Astrocyte of the cerebellum (primary cell): ENCODE measurements around the gene TENT5A.

ENCODE experiments used
- DNase-seq: peaks from one replicate; pipeline ENCODE4 v3.0.0-alpha.2; 2011; ENCODE audit warnings: low read depth
- H3K4me3 ChIP-seq: 2 replicates; pipeline ENCODE4 v1.5.1; 2011; ENCODE audit warnings: mild to moderate bottlenecking, low read depth, low read length, moderate library complexity
- in situ Hi-C: cut with HindIII; loops from 2 replicates; pipeline ENCODE4 v1.10.0; 2017; ENCODE audit warnings: low sequenced_read_pairs
- TF ChIP-seq, protein P1 (sequence below): IDR thresholded peaks from 2 replicates; pipeline ENCODE4 v1.5.1; 2012; ENCODE audit warnings: low read length, low read depth, moderate library complexity, mild to moderate bottlenecking; ENCODE audit errors: missing control alignments

The TENT5A gene

DNA sequence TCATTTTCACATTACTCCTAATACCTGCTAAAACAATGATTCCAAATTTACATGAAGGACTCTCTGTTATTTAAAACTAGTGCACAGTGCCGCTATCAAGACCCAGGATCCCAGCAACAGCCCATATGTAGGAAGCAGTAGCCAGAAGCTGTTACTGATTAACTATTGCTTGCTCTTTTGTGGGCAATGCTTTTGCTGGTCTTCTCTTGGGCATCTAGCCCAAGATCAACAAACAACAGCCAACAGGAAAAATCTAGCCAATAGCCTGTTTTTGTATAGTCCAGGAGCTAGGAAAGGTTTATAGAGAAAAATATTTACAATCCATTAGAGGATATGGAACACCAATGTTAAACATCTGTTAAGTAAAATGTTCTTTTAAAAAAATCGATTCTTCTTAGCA, 22.1 kb upstream of the TENT5A start:
- in situ Hi-C loops: no loop called here
- no peak overlapping the region for H3K4me3 ChIP-seq
- DNase-seq: no peak
- TF ChIP-seq, protein P1, sequence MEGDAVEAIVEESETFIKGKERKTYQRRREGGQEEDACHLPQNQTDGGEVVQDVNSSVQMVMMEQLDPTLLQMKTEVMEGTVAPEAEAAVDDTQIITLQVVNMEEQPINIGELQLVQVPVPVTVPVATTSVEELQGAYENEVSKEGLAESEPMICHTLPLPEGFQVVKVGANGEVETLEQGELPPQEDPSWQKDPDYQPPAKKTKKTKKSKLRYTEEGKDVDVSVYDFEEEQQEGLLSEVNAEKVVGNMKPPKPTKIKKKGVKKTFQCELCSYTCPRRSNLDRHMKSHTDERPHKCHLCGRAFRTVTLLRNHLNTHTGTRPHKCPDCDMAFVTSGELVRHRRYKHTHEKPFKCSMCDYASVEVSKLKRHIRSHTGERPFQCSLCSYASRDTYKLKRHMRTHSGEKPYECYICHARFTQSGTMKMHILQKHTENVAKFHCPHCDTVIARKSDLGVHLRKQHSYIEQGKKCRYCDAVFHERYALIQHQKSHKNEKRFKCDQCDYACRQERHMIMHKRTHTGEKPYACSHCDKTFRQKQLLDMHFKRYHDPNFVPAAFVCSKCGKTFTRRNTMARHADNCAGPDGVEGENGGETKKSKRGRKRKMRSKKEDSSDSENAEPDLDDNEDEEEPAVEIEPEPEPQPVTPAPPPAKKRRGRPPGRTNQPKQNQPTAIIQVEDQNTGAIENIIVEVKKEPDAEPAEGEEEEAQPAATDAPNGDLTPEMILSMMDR: no peak

DNA sequence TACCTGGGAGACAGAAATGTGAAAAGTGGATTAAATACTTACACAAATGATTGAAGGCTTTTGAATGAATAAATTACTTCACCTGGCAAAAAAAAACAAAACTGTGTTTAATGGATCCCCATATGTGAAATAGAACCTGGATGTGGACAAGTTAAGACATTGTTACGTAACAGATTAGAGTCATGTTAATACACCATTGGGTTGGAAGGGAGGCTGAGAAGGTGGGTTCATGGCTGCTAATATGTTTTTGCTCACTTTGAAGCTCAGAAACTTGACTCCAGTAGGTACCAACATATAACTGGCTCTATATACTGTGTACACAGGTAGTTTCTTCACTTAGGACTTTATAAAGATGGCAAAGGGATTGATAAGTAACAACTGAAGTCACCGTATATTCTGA, 21.4 kb upstream of the TENT5A start:
- no peak for DNase-seq
- in situ Hi-C loops: no loop called here
- TF ChIP-seq, protein P1: no peak
- H3K4me3 ChIP-seq: no peak overlapping the region

GRCh38 chr6:81772741-81773140, 20.3 kb upstream of the TENT5A start:
- no peak for DNase-seq
- no peak overlapping the region for H3K4me3 ChIP-seq
- TF ChIP-seq, protein P1: no peak
- in situ Hi-C loops: no loop called here

- in situ Hi-C loops: no loop called here
- TF ChIP-seq, protein P1: no peak
Measured at GRCh38 chr6:81771097-81771496, 18.6 kb upstream of the TENT5A start.

GRCh38 chr6:81770381-81770780, 17.9 kb upstream of the TENT5A start:
- in situ Hi-C loops: no loop called here
- H3K4me3 ChIP-seq: no peak overlapping the region
- DNase-seq: no peak
- TF ChIP-seq, protein P1: no peak

More at GRCh38 chr6:81771097-81771496, 18.6 kb upstream of the TENT5A start:
- H3K4me3 ChIP-seq: no peak overlapping the region
- DNase-seq: no peak

DNA sequence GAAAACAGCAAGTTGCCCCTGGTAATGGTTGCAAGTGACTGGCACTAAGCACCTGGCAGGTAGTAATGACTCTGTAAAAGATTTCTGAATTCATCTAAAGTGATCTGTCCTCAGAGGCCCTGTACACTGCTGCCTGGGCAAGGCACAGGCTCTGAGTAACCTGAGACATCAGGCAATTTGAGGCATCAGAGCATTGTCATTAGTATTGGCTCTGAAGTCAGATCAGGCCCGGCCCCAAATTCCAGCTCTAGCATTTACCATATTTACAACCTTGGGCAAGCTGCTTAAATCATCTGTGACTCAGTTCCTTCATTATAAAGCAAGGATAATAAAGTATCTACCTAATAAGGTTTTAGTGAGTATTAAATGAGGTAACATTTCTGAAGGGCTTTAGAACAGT, 17.3 kb upstream of the TENT5A start:
- no peak for DNase-seq
- TF ChIP-seq, protein P1: no peak
- H3K4me3 ChIP-seq: no peak overlapping the region
- in situ Hi-C loops: no loop called here
